SK-N-SH treated with all-trans-retinoic acid at 6 μM for 48 hours (cell line): ENCODE measurements around the gene SEMA5B.

Experiments
- ARNTL ChIP-seq: fragments of 450-650 bp; formaldehyde crosslinking; IDR thresholded peaks from 2 replicates; pipeline ENCODE4 v1.5.0; 2020; ENCODE audit warnings: low read depth, mild to moderate bottlenecking, moderate library complexity, borderline replicate concordance
- CSRNP3 ChIP-seq: fragments of 250-450 bp; sonication (Bioruptor Pico); IDR thresholded peaks from 2 replicates; pipeline ENCODE4 v1.5.1; 2021; ENCODE audit warnings: mild to moderate bottlenecking, moderate library complexity
- PATZ1 ChIP-seq: fragments of 250-450 bp; sonication (Bioruptor Pico); IDR thresholded peaks from 2 replicates; pipeline ENCODE4 v1.8.0; 2020; ENCODE audit warnings: mild to moderate bottlenecking, moderate library complexity, borderline replicate concordance
- RARB ChIP-seq: fragments of 250-450 bp; sonication (Bioruptor Pico); IDR thresholded peaks from 2 replicates; pipeline ENCODE4 v1.8.0; 2021; ENCODE audit warnings: mild to moderate bottlenecking, moderate library complexity
- SNAI2 ChIP-seq: fragments of 250-450 bp; sonication (Bioruptor Pico); IDR thresholded peaks from 2 replicates; pipeline ENCODE4 v1.5.0; 2020; ENCODE audit warnings: mild to moderate bottlenecking, moderate library complexity
- ZFP30 ChIP-seq: fragments of 450-650 bp; formaldehyde crosslinking; IDR thresholded peaks from 2 replicates; pipeline ENCODE4 v1.5.0; 2022; ENCODE audit warnings: mild to moderate bottlenecking, moderate library complexity

- no peak for TF ChIP-seq ARNTL
- no peak for TF ChIP-seq ZFP30 (CRISPR knock-in tag)
- no peak for TF ChIP-seq SNAI2 (CRISPR knock-in tag)
- no peak for TF ChIP-seq PATZ1 (CRISPR knock-in tag)
- TF ChIP-seq RARB: no peak
- TF ChIP-seq CSRNP3 (CRISPR knock-in tag): no peak
These were observed 159.2 kb downstream of the SEMA5B start for GRCh38 chr3:122868322-122868721.
